GM13977 (cell line): ENCODE measurements around the gene NUDT15.

Source experiments
- DNase-seq: peaks from one replicate; pipeline ENCODE4 v3.0.0; 2012; ENCODE audit warnings: low spot score
- in situ Hi-C: fragments of 300-500 bp; cut with MboI; formaldehyde crosslinking; loops from one replicate; pipeline ENCODE4 v1.12.0; 2022; ENCODE audit warnings: low sequenced_read_pairs, low pct_unique_long_range_greater_than_20kb, mixed read lengths, inconsistent platforms; ENCODE audit not compliant: unreplicated experiment
- TF ChIP-seq, protein P1 (sequence below): IDR thresholded peaks from 2 replicates; pipeline ENCODE4 v1.5.1; 2012; ENCODE audit warnings: mild to moderate bottlenecking, control low read depth; ENCODE audit not compliant: insufficient read depth; ENCODE audit errors: extremely low read depth, missing control alignments

Gene NUDT15

DNA sequence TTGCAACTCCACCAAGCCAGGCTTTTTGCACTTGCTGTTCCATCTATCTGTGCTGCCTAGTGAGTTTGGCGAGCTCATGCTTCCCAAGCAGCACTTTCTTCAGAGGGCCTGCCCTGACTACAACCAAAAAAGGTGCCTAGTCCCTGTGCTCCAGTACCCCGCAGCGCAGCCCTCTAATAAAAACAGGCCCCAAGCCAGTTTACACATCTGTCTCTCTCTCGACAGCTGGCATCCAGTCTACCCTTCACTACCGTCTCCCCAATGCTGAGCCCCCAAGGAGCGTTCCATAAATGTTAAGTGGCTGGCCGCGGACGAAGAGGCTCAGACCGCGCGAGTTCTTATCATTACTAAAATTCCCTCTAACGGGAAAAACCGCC is 56.9 kb downstream of the NUDT15 start:
- peak; percentile 14 for DNase-seq
- in situ Hi-C loops = no loop called here
- TF ChIP-seq, protein P1, sequence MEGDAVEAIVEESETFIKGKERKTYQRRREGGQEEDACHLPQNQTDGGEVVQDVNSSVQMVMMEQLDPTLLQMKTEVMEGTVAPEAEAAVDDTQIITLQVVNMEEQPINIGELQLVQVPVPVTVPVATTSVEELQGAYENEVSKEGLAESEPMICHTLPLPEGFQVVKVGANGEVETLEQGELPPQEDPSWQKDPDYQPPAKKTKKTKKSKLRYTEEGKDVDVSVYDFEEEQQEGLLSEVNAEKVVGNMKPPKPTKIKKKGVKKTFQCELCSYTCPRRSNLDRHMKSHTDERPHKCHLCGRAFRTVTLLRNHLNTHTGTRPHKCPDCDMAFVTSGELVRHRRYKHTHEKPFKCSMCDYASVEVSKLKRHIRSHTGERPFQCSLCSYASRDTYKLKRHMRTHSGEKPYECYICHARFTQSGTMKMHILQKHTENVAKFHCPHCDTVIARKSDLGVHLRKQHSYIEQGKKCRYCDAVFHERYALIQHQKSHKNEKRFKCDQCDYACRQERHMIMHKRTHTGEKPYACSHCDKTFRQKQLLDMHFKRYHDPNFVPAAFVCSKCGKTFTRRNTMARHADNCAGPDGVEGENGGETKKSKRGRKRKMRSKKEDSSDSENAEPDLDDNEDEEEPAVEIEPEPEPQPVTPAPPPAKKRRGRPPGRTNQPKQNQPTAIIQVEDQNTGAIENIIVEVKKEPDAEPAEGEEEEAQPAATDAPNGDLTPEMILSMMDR = no peak

- TF ChIP-seq, protein P1 = peak; percentile 100
- in situ Hi-C loops = no loop called here
These were observed 57.4 kb downstream of the NUDT15 start, which contains the start of gene MED4 for GRCh38 chr13:48094781-48095502. Gene MED4 (minus strand): TSS chr13:48095104. CDS start chr13:48095078, 26 bp downstream.

DNA sequence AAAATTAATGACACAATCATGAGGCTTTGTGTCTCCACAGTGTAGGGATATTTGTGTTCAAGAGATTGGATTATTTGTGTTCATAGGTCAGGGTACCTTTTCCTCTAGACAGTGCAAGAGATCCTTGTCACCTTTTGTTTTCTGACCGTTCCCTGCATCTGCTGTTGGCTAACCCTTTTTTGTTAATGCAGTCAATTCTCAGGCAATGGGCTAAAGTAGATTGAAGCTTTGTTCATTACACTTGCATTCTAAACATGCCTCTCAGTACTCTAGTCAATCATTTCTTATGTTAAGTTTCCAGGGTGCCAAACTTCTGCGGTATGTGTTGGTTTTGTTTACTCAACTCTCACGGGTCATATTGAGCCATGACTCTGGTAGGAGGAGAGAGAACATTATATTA is 59.1 kb downstream of the NUDT15 start:
- in situ Hi-C loops = no loop called here
- DNase-seq = no peak
- TF ChIP-seq, protein P1 = no peak

More at GRCh38 chr13:48094781-48095502, 57.4 kb downstream of the NUDT15 start, which contains the start of gene MED4:
- DNase-seq = peak; percentile 94
